SKM-1 treated with dmso at 0.1 percent for 144 hours (cell line): ENCODE measurements around the gene ARNT2.

Experiments
- DNase-seq: peaks from one replicate; lab custom pipeline; 2025; ENCODE audit not compliant: unreplicated experiment; lab: John Stamatoyannopoulos, UW

The ARNT2 gene

GRCh38 chr15:80464951-80465625 is 60.9 kb downstream of the ARNT2 start:
- no peak for DNase-seq

- no peak for DNase-seq
Measured at GRCh38 chr15:80465626-80466005, 61.4 kb downstream of the ARNT2 start.

GRCh38 chr15:80466543-80466942 is 62.4 kb downstream of the ARNT2 start:
- no peak for DNase-seq

GRCh38 chr15:80467311-80467714 is 63.1 kb downstream of the ARNT2 start:
- no peak for DNase-seq

GRCh38 chr15:80468796-80469195 is 64.6 kb downstream of the ARNT2 start:
- DNase-seq: no peak

- DNase-seq: no peak
Measured at GRCh38 chr15:80471881-80472280, 67.7 kb downstream of the ARNT2 start.

GRCh38 chr15:80473286-80474223 is 69.4 kb downstream of the ARNT2 start:
- DNase-seq: no peak

GRCh38 chr15:80474224-80475215 is 70.3 kb downstream of the ARNT2 start:
- no peak for DNase-seq

- DNase-seq: no peak
Measured at GRCh38 chr15:80475572-80475971, 71.4 kb downstream of the ARNT2 start.

- DNase-seq: no peak
Measured at GRCh38 chr15:80476036-80476435, 71.9 kb downstream of the ARNT2 start.

- no peak for DNase-seq
Measured at GRCh38 chr15:80478075-80478474, 73.9 kb downstream of the ARNT2 start.

- DNase-seq: no peak
Measured at GRCh38 chr15:80479191-80479590, 75.0 kb downstream of the ARNT2 start.

GRCh38 chr15:80480171-80480811 is 76.1 kb downstream of the ARNT2 start:
- DNase-seq: no peak

- no peak for DNase-seq
Measured at GRCh38 chr15:80480909-80481308, 76.7 kb downstream of the ARNT2 start.

- DNase-seq: no peak
Measured at GRCh38 chr15:80482696-80483095, 78.5 kb downstream of the ARNT2 start.

- DNase-seq: no peak
Measured at GRCh38 chr15:80483725-80484161, 79.6 kb downstream of the ARNT2 start.

GRCh38 chr15:80484333-80484864 is 80.2 kb downstream of the ARNT2 start:
- DNase-seq: no peak

GRCh38 chr15:80485370-80486164 is 81.4 kb downstream of the ARNT2 start:
- no peak for DNase-seq

GRCh38 chr15:80487839-80488390 is 83.7 kb downstream of the ARNT2 start:
- no peak for DNase-seq
